K562 (cell line): Measurements from ENCODE around the gene ODF4. TPM values are rescaled to one million over a fixed set of nuclear protein-coding genes. Genes with fewer than 3 reads are reported as not detected.

Source experiments
- ARID2 ChIP-seq: fragments of 450-650 bp; IDR thresholded peaks from 2 replicates; pipeline ENCODE4 v1.6.1; 2017; ENCODE audit warnings: antibody characterized with exemption, mild to moderate bottlenecking
- E4F1 ChIP-seq: fragments of 250-450 bp; sonication (Bioruptor Pico); IDR thresholded peaks from 2 replicates; pipeline ENCODE4 v1.5.0; 2021; ENCODE audit warnings: mild to moderate bottlenecking, borderline replicate concordance
- ETS2 ChIP-seq: IDR thresholded peaks from 2 replicates; pipeline ENCODE4 v1.6.1; 2016; ENCODE audit warnings: borderline replicate concordance, missing genetic modification characterization, mild to moderate bottlenecking, moderate library complexity, missing compliant biosample characterization; ENCODE audit not compliant: poor library complexity, severe bottlenecking
- FOXJ2 ChIP-seq: fragments of 200-800 bp; sonication (Bioruptor generic); IDR thresholded peaks from 2 replicates; pipeline ENCODE4 v1.6.1; 2016; ENCODE audit warnings: missing genetic modification characterization, missing compliant biosample characterization
- HNRNPL ChIP-seq: fragments of 200-400 bp; formaldehyde crosslinking; IDR thresholded peaks from 2 replicates; pipeline ENCODE4 v1.6.1; 2017; ENCODE audit warnings: low read depth, mild to moderate bottlenecking, low read length
- JUND ChIP-seq, 2 experiments: IDR thresholded peaks; 2 replicates in 1 of 2; 3 replicates in 1 of 2; pipeline ENCODE4 v1.6.1; 2011; ENCODE audit warnings: borderline replicate concordance in 2 of 2, low read depth in 2 of 2, low read length in 2 of 2, improper control_type of control experiment in 1 of 2, missing biosample characterization in 1 of 2, missing genetic modification characterization in 1 of 2, missing genetic modification reagents in 1 of 2
- KDM2B ChIP-seq: fragments of 250-450 bp; sonication (Bioruptor Pico); IDR thresholded peaks from 2 replicates; pipeline ENCODE4 v1.8.0; 2021; ENCODE audit warnings: mild to moderate bottlenecking, moderate library complexity
- MXI1 ChIP-seq: IDR thresholded peaks from 2 replicates; pipeline ENCODE4 v1.6.1; 2011; ENCODE audit warnings: low read depth, mild to moderate bottlenecking, improper control_type of control experiment, low read length
- NCOA2 ChIP-seq, 2 experiments: fragments of 450-650 bp; IDR thresholded peaks; 2 replicates each; pipeline ENCODE4 v1.6.1; 2018; ENCODE audit warnings: mild to moderate bottlenecking in 2 of 2, moderate library complexity in 1 of 2; ENCODE audit not compliant: partially characterized antibody in 2 of 2
- NCOA4 ChIP-seq: fragments of 450-650 bp; IDR thresholded peaks from 2 replicates; pipeline ENCODE4 v1.6.1; 2018; ENCODE audit warnings: mild to moderate bottlenecking; ENCODE audit not compliant: partially characterized antibody
- NRF1 ChIP-seq, 2 experiments: fragments of 450-650 bp; IDR thresholded peaks in 1 of 2; conservative IDR thresholded peaks in 1 of 2; 2 replicates each; pipeline ENCODE4 v1.6.1; 2014; ENCODE audit warnings: mild to moderate bottlenecking in 2 of 2
- PURB ChIP-seq: sonication (generic); formaldehyde crosslinking; IDR thresholded peaks from 2 replicates; pipeline ENCODE4 v1.9.0; 2021; ENCODE audit warnings: low read depth, mild to moderate bottlenecking, missing genetic modification reagents
- SP2 ChIP-seq: IDR thresholded peaks from 2 replicates; pipeline ENCODE4 v1.6.1; 2011; ENCODE audit warnings: mild to moderate bottlenecking, low read depth, low read length, moderate library complexity; ENCODE audit not compliant: poor library complexity, severe bottlenecking; ENCODE audit errors: extremely low read depth
- ZBED1 ChIP-seq: IDR thresholded peaks from 2 replicates; pipeline ENCODE4 v1.6.1; 2014
- ZC3H4 ChIP-seq: sonication (generic); formaldehyde crosslinking; IDR thresholded peaks from 2 replicates; pipeline ENCODE4 v1.9.0; 2021; ENCODE audit warnings: missing genetic modification reagents, borderline replicate concordance
- ZNF253 ChIP-seq: fragments of 250-450 bp; sonication (Bioruptor Pico); conservative IDR thresholded peaks from 2 replicates; pipeline ENCODE4 v1.6.1; 2021; ENCODE audit warnings: mild to moderate bottlenecking
- ZNF583 ChIP-seq: fragments of 250-450 bp; sonication (Bioruptor Pico); IDR thresholded peaks from 2 replicates; pipeline ENCODE4 v1.4.0; 2020
- polyA plus RNA-seq, 8 experiments: library from polyadenylated mRNA; depleted of rRNA in 4 of 8; stranded (reverse) in 5 of 8; unstranded in 3 of 8; fragments of >200 nt; fragmentation: Nextera tagmentation in 2 of 8; fragmentation: Illumina TruSeq in 1 of 8; extraction: Ambion mirVana in 2 of 8; extraction: Trizol in 1 of 8; gene quantifications; 2 replicates each; pipeline versions ENCODE4 v1.2.1 to v1.2.3, GENCODE V29; 2011 to 2014; ENCODE audit warnings: inconsistent platforms in 1 of 8, missing spikeins in 1 of 8
- total RNA-seq, 7 experiments: library from RNA; depleted of rRNA in 6 of 7; stranded (reverse); fragments of >200 nt in 6 of 7; fragmentation: Illumina TruSeq in 2 of 7; extraction: Trizol in 2 of 7; gene quantifications; 2 replicates each; pipeline versions ENCODE4 v1.2.1 to v1.2.3, GENCODE V29; 2011 to 2021; ENCODE audit warnings: low replicate concordance in 1 of 7
- TF ChIP-seq, protein P1 (sequence below): fragments of 450-650 bp; IDR thresholded peaks from 2 replicates; pipeline ENCODE4 v1.6.1; 2016; ENCODE audit warnings: mild to moderate bottlenecking
- TF ChIP-seq, protein P2 (sequence below): fragments of 250-450 bp; sonication (Bioruptor Pico); IDR thresholded peaks from 2 replicates; pipeline ENCODE4 v1.8.0; 2022; ENCODE audit warnings: moderate library complexity, mild to moderate bottlenecking, inconsistent platforms
- TF ChIP-seq, protein P3 (sequence below), 2 experiments: fragments of 450-650 bp; conservative IDR thresholded peaks; 2 replicates each; pipeline ENCODE4 v1.6.1; 2017; ENCODE audit warnings: mild to moderate bottlenecking in 2 of 2, moderate library complexity in 2 of 2

Gene ODF4
- total and polyA plus RNA-seq, 9 of the 15 experiments (the other 6 are each of a cell fraction or from before 2014, with no cell fraction given) = not detected

DNA sequence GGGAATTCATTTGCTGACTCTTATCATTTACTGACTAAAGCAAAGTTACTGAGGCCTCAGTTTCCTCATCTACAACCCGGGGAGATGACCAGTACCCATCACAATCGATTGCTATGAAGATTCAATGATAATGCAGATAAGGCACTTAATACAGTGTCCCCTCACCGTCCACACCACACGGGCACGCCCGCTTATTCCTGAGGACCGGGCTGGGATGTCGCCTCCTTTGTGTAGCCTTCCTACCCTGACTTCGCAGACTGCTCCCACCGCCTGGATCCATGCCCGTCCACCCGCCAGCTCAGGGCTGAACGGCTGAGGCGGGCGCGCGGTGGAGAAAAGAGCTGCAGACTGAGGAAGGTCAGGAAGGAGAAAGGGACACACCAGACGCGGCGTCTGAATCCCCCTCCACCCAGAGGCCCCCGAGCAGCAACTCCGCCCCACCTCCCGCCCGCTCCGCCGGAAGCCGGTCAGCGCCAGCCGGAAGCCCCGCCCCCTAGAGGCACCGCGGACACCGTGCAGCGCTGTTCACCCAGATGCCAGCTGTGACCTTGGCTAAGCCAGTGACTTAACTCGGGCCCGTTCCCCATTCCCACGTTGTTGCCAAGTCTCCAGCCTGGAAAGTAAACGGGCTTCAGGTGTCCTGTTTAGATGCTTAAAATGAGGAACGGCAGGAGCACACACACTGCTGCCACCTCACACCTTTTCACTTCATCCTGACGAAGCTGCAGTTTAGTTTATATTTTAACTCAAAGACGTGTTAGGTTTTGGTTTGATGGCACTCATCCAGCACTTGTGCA is 36.8 kb downstream of the ODF4 start, which contains the start of gene KRABD2 (continued):
- TF ChIP-seq, protein P1, sequence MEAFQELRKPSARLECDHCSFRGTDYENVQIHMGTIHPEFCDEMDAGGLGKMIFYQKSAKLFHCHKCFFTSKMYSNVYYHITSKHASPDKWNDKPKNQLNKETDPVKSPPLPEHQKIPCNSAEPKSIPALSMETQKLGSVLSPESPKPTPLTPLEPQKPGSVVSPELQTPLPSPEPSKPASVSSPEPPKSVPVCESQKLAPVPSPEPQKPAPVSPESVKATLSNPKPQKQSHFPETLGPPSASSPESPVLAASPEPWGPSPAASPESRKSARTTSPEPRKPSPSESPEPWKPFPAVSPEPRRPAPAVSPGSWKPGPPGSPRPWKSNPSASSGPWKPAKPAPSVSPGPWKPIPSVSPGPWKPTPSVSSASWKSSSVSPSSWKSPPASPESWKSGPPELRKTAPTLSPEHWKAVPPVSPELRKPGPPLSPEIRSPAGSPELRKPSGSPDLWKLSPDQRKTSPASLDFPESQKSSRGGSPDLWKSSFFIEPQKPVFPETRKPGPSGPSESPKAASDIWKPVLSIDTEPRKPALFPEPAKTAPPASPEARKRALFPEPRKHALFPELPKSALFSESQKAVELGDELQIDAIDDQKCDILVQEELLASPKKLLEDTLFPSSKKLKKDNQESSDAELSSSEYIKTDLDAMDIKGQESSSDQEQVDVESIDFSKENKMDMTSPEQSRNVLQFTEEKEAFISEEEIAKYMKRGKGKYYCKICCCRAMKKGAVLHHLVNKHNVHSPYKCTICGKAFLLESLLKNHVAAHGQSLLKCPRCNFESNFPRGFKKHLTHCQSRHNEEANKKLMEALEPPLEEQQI = no peak
- TF ChIP-seq MXI1 (no peak), ZC3H4 (CRISPR knock-in tag) (no peak), HNRNPL (0 out of 2 replicates have a peak, but pooled peaks have one; percentile 44), PURB (no peak), NCOA2 (IDR thresholded peaks at IDR 0.05; ENCODE audit: partially characterized antibody in 2 of 2) (no peak), E4F1 (no peak), ZBED1 (no peak; the same call in 1 of the 2 replicates), ZNF583 (CRISPR knock-in tag) (no peak), NCOA4 (no peak), ZNF253 (CRISPR knock-in tag) (0 out of 2 replicates have a peak, but pooled peaks have one; percentile 22), ETS2 (tag) (no peak), JUND (IDR thresholded peaks at IDR 0.05; ENCODE audit: borderline replicate concordance, low read depth, low read length) (no peak), JUND (tag; IDR thresholded peaks at IDR 0.05; ENCODE audit: borderline replicate concordance, low read depth, low read length) (no peak), KDM2B (CRISPR knock-in tag) (no peak), SP2 (no peak), ARID2 (no peak), NRF1 (conservative IDR thresholded peaks at IDR 0.05 in 1 of 2, IDR thresholded peaks at IDR 0.05 in 1 of 2) (no peak; a peak in 1 of 4 replicates), FOXJ2 (tag) (no peak)
- TF ChIP-seq, protein P2, sequence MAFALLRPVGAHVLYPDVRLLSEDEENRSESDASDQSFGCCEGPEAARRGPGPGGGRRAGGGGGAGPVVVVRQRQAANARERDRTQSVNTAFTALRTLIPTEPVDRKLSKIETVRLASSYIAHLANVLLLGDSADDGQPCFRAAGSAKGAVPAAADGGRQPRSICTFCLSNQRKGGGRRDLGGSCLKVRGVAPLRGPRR (CRISPR knock-in tag) = no peak
- TF ChIP-seq, protein P3, sequence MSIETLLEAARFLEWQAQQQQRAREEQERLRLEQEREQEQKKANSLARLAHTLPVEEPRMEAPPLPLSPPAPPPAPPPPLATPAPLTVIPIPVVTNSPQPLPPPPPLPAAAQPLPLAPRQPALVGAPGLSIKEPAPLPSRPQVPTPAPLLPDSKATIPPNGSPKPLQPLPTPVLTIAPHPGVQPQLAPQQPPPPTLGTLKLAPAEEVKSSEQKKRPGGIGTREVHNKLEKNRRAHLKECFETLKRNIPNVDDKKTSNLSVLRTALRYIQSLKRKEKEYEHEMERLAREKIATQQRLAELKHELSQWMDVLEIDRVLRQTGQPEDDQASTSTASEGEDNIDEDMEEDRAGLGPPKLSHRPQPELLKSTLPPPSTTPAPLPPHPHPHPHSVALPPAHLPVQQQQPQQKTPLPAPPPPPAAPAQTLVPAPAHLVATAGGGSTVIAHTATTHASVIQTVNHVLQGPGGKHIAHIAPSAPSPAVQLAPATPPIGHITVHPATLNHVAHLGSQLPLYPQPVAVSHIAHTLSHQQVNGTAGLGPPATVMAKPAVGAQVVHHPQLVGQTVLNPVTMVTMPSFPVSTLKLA (conservative IDR thresholded peaks at IDR 0.05) = peak in 1 of 2 experiments; percentile 19; a peak in 1 of 4 replicates
